ENCODE results near the gene CSTPP1.

CSTPP1 gene

GRCh38 chr11:47000033-47000432, 63.5 kb downstream of the CSTPP1 start:
- peaks cover 8% of the 10 kb centered on the region for H3K36me3 ChIP-seq (ENCODE audit: control insufficient read depth, low read length)
- H3K27me3 ChIP-seq (ENCODE audit: control insufficient read depth, low read length) = no peaks in the 10 kb centered on the region
- no peaks in the 10 kb centered on the region for H4K20me1 ChIP-seq (ENCODE audit: control insufficient read depth, insufficient read depth, low read depth, low read length)
- H3F3A ChIP-seq (ENCODE audit: control insufficient read depth, insufficient read depth) = peaks cover 42% of the 10 kb centered on the region
- H3K79me2 ChIP-seq (ENCODE audit: control insufficient read depth, low read length) = peaks cover 12% of the 10 kb centered on the region
- peak overlapping the region; percentile 95 for H3K27ac ChIP-seq (ENCODE audit: low read depth, low read length)
- H3K9me3 ChIP-seq (ENCODE audit: control insufficient read depth, insufficient read depth, low read length) = no peaks in the 10 kb centered on the region
- peak overlapping the region; percentile 51 for H3K4me3 ChIP-seq (ENCODE audit: low read length)
- H3K4me1 ChIP-seq (ENCODE audit: control insufficient read depth, low read length) = peaks cover 69% of the 10 kb centered on the region
- TF ChIP-seq EZH2phosphoT487 (IDR thresholded peaks at IDR 0.05; ENCODE audit: borderline replicate concordance, low read length) (no peak), CTCF (IDR thresholded peaks at IDR 0.05; ENCODE audit: low read depth, low read length, poor library complexity, severe bottlenecking) (no peak)
- H3K4me2 ChIP-seq (ENCODE audit: low read length) = peak overlapping the region; percentile 62
- no peaks in the 10 kb centered on the region for H3K9me2 ChIP-seq (replicated peaks; ENCODE audit: control insufficient read depth, low read length)

GRCh38 chr11:47001781-47002181, 65.2 kb downstream of the CSTPP1 start:
- Histone ChIP-seq H3K9me2 (replicated peaks; ENCODE audit: control insufficient read depth, low read length) (no peaks in the 10 kb centered on the region), H3K4me2 (ENCODE audit: low read length) (peak overlapping the region; percentile 85), H3K27me3 (ENCODE audit: control insufficient read depth, low read length) (no peaks in the 10 kb centered on the region), H3K4me1 (ENCODE audit: control insufficient read depth, low read length) (peaks cover 87% of the 10 kb centered on the region), H3K4me3 (ENCODE audit: low read length) (peak overlapping the region; percentile 68), H3K27ac (ENCODE audit: low read depth, low read length) (peak overlapping the region; percentile 95), H3K9me3 (ENCODE audit: control insufficient read depth, insufficient read depth, low read length) (no peaks in the 10 kb centered on the region), H3K79me2 (ENCODE audit: control insufficient read depth, low read length) (peaks cover 12% of the 10 kb centered on the region), H3F3A (ENCODE audit: control insufficient read depth, insufficient read depth) (peaks cover 51% of the 10 kb centered on the region), H3K36me3 (ENCODE audit: control insufficient read depth, low read length) (peaks cover 8% of the 10 kb centered on the region), H4K20me1 (ENCODE audit: control insufficient read depth, insufficient read depth, low read depth, low read length) (no peaks in the 10 kb centered on the region)
- TF ChIP-seq EZH2phosphoT487 (IDR thresholded peaks at IDR 0.05; ENCODE audit: borderline replicate concordance, low read length) (no peak), CTCF (IDR thresholded peaks at IDR 0.05; ENCODE audit: low read depth, low read length, poor library complexity, severe bottlenecking) (no peak)

GRCh38 chr11:47002390-47002789, 65.8 kb downstream of the CSTPP1 start:
- Histone ChIP-seq H3F3A (ENCODE audit: control insufficient read depth, insufficient read depth) (peaks cover 51% of the 10 kb centered on the region), H3K4me1 (ENCODE audit: control insufficient read depth, low read length) (peaks cover 92% of the 10 kb centered on the region), H3K4me3 (ENCODE audit: low read length) (peak overlapping the region; percentile 68), H3K27me3 (ENCODE audit: control insufficient read depth, low read length) (no peaks in the 10 kb centered on the region), H3K79me2 (ENCODE audit: control insufficient read depth, low read length) (peaks cover 12% of the 10 kb centered on the region), H3K9me3 (ENCODE audit: control insufficient read depth, insufficient read depth, low read length) (no peaks in the 10 kb centered on the region), H3K27ac (ENCODE audit: low read depth, low read length) (peak overlapping the region; percentile 95), H3K36me3 (ENCODE audit: control insufficient read depth, low read length) (peaks cover 8% of the 10 kb centered on the region), H4K20me1 (ENCODE audit: control insufficient read depth, insufficient read depth, low read depth, low read length) (no peaks in the 10 kb centered on the region), H3K9me2 (replicated peaks; ENCODE audit: control insufficient read depth, low read length) (no peaks in the 10 kb centered on the region), H3K4me2 (ENCODE audit: low read length) (peak overlapping the region; percentile 85)
- no peak for TF ChIP-seq EZH2phosphoT487 (IDR thresholded peaks at IDR 0.05; ENCODE audit: borderline replicate concordance, low read length)
- TF ChIP-seq CTCF (IDR thresholded peaks at IDR 0.05; ENCODE audit: low read depth, low read length, poor library complexity, severe bottlenecking) = no peak

Measured in DOHH2 (cell line).